CD4-positive, alpha-beta T cell treated with Interleukin-10 for 1 hour (primary cell): Measurements from ENCODE around the gene PLA2G4B.

Experiments used
- DNase-seq: peaks from one replicate; pipeline ENCODE4 v3.0.0-alpha.2; 2020

Gene PLA2G4B

DNA sequence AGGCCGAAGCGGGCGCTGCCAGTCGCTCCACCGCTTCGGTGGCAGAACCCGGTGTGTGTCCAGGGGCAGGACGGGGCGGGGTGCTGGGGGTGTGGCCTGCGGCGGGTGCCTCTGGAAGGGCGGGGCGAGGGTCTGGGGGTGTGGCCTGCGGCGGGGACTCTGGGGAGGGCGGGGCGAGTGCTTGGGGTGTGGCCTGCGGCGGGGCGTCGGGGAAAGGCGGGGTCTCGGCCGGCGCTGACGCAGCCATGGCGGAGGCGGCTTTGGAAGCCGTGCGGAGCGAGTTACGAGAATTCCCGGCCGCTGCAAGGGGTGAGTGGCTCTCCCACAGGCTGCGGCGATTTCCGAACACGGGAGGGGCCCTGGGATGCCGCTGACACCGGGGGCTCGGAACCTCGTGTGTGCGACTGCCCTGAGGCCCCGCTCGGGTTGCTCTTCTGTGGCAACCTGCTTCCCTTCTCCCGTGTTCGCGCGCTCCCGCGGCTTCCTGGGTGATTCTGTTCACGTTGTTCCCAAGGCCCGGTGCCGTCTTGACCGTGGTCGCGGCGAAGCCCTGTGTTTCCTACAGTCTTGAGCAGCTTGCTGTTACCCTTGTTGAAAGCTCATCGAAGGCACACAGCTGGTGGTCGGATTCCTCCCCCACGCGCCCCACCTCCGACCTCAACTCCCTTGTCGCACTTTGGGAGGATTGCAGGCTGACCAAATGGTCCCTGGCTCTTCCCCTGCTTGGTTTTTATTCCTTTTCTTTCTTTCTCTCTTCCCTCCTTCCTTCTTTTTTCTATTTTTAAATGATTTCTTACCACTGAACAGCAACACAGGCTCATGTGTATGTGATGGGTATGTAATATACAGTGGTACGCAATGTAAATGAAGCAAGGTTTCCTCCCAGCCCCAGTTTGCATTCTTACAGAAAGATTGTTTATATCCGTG lies 10.5 kb upstream of the PLA2G4B start, which contains the start of gene JMJD7:
Gene JMJD7, plus strand, starts transcription at position 213 of the 927 bp plus-strand sequence. Its CDS starts 33 bp downstream, at position 246.
- DNase-seq, result peak; percentile 93

DNA sequence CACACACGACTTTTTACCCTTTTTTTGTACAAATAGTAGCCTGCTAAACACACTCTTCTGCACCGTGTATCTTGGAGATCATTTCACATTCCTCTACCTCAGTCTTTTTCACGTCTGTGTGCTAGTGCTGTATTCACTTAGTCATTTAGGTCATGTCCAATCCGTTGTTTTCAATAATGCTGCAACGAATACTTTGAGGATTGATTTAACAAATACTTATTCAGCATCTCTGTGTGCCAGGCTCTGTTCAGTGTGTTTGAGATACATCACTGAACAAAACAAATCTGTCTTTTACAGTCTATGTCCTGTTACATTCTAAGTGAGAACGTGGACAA lies 9.9 kb upstream of the PLA2G4B start:
- DNase-seq, result no peak

DNA sequence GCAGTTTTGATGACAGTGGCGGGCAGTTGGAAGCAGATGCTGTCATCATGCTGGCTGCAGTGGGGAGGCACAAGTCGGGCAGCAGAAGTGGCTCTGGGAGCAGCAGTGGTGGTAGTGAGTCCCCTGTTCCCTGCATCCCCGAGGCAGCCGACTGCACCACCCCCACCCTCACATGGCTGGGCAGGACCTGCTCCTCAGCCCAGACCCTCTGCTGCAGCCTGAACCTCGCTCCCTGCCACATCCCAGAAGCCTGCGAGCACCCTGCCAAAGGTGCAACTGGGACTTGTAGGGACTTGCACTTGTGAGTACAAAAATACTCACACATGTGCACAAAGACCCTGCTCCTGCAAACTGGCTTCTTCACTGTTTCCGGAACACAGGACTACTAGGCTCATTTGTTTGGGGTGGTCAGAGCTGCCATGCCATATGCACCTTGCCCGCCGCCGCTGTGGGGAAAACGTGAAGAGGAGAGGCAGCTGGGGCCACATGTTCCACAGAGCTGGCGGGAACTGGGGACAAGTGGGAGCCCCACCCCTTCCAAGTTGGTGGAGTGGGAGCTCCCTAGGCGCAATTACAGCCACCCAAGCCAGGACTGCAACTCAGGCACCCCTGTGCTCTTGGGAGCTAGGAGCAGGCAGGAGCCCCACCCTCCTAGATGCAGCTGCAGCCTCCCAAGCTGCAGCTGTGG lies 8.5 kb upstream of the PLA2G4B start:
- no peak for DNase-seq

DNA sequence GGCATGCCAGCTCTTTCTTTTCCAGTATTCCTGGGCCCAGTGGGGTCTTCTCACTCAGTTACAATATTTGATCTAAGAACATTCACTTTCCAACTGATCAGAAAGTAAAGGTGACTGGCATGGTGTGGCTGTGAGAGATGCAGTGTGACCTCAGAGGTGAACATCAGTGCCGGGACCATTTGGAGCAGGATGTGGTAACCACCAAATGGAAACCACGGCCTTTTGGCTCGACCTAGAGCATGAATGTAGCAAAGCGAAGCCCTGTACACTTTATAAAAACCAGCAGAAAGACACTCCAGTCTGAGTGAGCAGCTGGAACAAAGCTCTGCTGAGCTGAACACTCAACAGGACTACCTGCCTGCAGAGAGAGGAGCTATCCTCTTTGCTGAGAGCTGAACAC lies 7.4 kb upstream of the PLA2G4B start:
- DNase-seq, result peak; percentile 57

DNA sequence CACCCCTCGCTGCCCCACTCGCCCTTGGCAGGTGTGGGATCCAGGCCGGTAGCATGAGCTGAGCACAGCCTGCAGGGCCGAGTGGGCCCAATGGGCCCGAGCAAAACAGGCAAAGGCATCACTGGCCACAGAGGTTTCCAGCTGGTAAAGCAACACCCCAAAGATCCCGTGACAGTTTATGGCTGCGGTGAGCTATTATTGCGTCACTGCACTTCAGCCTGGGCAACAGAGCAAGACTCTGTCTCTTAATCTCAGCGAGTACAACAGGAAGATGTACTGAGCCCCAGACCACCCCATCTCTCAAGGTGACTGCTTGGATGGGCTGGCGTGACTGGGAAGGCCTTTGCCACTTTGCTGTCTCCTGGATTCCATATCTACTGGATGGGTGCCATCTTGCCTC lies 6.4 kb upstream of the PLA2G4B start:
- DNase-seq, result no peak

DNA sequence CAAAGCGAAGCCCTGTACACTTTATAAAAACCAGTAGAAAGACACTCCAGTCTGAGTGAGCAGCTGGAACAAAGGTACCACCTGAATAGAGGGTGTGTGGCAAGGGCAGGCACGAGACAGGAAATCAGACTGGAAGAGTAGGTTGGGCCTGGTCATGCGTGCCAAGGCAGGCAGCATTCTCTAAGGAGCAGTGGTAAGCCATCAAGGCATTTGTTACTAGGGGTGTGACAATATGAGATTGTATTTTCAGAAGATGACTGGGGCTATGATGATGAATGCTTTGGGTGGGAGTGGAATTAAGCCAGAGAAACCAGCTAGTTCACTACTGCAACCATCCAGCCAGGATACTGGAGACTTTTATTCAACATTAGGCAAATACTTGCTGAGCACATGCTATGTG lies 5.8 kb upstream of the PLA2G4B start:
- DNase-seq, result peak; percentile 4

DNA sequence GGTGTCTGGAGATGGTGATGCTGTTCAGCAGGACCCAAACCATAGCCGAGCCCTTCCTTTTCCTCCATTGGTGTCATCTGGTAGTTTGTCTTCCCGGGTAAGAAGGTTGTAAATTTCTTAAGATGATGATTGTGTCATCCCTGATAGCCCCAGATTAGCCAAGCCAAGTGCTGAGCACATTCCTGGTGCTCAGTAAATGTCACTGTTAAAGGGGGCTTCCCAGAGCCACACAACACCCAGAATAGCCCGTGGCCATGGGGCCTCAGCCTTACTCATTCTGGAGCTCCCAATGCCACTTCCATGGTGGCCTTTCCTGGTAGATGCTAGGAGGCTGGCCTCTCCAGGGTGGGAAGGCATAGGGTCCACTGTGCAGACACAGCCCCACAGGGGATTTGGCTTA lies 4.6 kb upstream of the PLA2G4B start:
- DNase-seq, result no peak

DNA sequence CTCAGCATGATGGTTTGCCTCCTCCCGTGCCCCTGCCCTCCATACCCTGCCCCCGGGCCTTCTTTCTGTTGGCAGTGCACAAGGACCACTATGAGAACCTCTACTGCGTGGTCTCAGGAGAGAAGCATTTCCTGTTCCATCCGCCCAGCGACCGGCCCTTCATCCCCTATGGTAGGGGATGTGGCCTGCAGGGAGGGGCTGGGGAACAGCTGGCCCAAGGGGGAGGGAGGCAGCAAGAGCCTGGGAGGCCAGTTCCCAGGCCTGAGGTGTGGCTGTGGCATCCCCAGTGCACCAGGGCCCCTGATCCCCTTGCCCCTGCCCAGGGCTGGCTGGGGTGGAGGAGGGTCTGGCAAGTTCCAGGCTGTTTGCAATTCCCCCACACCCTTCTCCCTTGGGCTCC lies 2.6 kb upstream of the PLA2G4B start:
- no peak for DNase-seq

DNA sequence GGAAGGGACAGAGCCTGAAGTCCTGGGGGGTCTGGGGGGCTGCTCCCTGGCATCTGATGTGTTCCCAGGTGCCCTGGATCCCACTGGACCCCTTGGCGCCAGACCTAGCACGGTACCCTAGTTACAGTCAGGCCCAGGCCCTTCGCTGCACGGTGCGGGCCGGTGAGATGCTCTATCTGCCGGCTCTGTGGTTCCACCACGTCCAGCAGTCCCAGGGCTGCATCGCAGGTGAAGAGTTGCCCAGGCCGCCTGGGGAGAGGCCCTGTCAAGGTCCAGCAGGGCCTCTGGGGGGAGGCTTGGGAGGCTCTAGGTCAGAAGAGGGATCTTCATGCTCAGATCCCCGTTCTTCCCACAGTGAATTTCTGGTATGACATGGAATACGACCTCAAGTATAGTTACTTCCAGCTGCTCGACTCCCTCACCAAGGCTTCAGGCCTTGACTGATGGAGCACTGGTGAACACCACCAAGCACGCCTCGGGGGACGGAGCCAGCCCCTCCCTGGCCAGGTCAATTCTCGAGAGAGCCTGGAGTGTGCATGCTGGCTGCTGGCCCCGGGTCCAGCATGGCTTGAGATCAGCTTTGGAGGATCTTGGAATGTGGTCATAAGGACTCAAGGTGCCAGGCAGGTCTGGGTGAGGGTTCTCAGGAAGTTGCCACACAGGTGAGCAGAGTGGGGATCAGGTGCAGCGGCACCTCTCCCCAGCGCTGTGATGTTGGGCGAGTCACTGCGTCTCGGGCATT lies 1.8 kb upstream of the PLA2G4B start:
- no peak for DNase-seq

DNA sequence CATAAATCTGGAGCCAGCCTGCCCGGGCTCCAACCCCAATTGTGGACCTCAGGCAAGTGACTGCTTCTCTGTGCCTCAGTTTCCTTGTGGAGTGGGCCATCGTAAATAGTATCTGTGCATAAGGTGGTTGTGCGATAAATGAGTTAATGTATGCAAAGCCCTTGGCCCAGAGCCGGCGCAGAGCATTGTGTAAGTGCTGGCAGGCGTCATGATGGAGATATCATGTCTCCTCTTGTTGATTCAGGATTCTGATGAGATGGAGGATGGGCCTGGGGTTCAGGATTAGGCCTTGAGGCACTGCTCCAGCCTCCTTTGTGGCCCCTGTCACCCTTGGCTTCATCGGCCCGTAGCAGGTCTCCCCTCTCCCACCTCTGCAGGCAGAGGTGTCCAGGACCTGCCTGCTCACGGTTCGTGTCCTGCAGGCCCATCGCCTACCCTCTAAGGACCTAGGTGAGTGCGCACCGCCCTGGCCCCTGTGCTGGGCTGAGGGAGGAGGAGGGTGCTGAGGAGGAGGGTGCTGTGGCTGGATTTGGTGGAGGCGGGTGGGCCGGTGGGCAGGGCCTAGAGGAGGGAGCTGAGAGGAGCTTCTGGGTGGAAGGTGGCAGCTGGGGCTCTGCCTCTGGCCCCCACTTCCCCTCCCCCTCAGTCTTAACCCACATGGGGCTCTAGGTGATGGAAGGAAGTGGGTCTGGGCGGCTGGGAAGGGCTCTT lies 1.3 kb downstream of the PLA2G4B start:
- DNase-seq, result no peak

DNA sequence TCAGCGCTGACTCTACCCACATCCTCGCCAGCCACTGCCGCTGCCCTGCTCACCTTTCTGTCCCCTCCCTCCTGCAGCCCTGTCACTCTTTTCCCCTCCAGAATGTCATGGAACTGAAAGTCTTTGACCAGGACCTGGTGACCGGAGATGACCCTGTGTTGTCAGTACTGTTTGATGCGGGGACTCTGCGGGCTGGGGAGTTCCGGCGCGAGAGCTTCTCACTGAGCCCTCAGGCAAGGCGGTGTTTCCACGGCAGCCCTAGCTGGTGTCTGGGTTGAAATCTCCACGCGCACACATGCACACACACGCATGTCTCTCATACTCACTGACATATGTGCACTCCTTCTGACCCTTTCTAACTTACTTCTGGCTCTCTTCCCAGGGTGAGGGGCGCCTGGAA lies 2.0 kb downstream of the PLA2G4B start:
- no peak for DNase-seq

DNA sequence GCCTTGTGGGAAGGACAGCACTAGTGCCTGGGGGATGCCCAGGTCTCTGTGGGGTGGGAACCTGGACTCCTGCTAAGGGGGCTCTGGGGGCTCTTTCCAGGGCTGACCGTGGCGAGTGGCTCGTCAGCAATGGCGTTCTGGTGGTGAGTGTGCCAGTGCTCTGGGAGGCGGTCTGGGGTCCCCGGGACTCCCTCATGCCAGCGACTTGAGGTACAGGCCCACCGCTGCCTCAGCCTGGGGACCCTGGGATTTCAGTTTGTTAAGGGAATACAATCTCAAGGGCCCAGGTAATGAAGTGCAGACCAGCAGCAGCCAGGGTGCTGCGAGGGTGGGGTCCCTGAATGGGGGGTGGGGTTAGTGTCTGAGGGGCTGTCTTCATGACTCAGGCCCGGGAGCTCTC lies 2.5 kb downstream of the PLA2G4B start:
- DNase-seq, result no peak

DNA sequence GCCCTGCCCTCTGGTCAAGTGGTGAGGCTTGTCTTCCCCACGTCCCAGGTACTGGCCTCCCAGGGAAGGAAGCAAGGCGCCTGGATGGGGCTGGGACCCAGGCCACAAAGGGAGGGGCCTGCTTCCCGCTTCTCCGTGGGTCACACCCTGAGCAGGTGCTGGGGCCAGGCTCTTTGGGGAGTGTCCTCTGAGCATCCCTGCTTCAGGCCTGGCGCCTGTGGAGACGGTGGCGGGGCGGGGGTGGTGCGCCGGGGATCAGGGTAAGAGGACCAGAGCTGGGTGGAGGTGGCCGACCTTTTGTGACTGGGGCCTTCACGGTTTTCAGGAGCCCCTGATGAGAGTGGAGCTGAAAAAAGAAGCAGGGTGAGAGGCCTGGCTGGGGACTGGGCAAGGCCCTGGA lies 3.6 kb downstream of the PLA2G4B start:
- no peak for DNase-seq

DNA sequence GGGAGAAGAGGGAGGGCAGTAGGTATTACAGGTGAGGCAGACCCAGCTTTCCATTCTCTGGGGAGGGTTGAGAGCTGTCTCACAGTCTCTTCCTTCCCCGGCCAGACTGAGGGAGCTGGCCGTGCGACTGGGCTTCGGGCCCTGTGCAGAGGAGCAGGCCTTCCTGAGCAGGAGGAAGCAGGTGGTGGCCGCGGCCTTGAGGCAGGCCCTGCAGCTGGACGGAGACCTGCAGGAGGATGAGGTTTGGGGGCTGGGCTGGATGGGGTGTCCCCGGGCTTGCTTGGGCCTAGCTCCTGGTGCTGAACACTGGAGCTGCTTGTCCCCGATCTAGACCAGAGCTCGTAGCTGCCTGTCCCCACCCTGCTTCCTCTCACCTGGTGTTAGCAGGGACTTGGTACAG lies 4.9 kb downstream of the PLA2G4B start:
- no peak for DNase-seq

DNA sequence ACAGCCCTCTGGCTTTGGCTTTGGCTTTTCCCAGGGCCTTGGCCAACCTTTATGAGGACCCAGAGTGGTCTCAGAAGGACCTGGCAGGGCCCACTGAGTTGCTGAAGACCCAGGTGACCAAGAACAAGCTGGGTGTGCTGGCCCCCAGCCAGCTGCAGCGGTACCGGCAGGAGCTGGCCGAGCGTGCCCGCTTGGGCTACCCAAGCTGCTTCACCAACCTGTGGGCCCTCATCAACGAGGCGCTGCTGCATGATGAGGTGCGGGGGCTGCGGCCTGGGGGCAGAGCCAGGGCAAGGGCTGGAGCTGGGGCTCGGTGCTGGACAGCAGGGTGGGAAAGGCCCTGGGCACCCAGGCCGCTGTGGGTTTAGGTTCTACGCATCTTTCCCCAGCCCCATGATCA lies 6.2 kb downstream of the PLA2G4B start:
- no peak for DNase-seq

DNA sequence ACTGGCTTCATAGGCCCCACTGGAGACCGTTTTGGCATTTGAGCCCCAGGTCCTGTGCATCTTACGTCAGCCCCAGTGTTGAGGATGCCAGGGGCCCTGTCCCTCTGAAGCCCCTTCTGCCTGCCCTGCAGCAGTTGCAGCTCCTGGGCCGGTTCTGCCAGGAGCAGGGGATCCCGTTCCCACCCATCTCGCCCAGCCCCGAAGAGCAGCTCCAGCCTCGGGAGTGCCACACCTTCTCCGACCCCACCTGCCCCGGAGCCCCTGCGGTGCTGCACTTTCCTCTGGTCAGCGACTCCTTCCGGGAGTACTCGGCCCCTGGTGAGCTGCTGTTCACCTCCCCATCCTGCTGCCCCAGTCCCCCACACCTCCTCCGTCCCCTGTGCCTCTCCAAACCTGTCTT lies 8.6 kb downstream of the PLA2G4B start:
- no peak for DNase-seq

DNA sequence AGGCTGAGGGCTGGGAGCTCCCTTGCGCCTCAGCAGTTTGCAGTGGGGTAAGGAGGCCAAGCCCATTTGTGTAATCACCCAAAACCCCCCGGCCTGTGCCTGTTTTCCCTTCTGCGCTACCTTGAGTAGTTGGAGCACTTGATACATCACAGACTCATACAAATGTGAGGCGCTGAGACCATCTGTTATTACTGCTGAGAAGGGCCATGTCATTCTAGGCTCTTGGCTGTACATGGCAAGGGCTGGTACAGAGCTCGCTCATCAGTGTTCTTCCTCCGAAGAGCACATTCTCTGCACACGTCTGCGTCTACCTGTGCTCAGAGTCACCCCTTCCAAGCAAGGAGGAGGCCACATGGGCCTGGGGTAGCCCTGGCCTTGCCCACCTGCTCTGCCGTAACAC lies 9.3 kb downstream of the PLA2G4B start:
- no peak for DNase-seq

DNA sequence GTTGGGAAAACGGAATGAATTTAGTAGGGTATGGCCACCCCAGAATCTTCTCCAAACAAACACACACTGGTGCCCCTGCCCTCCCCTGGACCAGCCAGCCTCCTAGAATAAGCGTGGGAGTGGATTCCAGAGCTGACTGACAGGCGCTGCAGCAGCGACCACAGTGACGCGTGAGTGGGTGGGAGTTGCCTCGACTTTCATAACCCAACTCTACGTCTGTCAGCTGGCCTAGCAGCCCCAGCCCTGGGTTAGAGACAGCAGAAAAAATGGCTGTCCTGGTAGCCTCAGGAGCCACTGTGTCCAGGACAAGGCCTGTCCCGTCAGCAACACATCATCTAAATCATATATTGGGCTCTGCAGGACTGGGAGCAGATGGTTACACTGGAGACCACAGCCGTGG lies 10.0 kb downstream of the PLA2G4B start:
- DNase-seq, result no peak

DNA sequence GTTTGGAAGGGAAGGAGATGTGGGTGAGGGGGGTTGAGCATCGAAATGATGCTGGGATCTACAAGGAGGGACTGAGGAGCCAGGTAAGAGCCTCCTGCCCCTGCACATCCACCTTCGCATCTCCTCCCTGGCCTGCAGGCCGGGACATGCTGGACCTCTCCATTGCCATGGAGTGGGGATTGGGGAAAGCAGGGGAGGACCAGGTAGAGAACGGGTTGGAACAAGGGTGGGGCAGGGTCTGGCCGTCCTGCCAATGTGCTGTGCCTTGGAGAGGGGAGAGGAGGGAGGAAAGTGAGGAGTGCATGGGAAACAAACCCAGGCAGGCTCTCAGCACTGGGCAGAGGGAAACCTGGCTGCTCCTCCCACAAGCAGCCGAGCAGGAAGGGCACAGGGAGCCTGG lies 10.6 kb downstream of the PLA2G4B start:
- no peak for DNase-seq

DNA sequence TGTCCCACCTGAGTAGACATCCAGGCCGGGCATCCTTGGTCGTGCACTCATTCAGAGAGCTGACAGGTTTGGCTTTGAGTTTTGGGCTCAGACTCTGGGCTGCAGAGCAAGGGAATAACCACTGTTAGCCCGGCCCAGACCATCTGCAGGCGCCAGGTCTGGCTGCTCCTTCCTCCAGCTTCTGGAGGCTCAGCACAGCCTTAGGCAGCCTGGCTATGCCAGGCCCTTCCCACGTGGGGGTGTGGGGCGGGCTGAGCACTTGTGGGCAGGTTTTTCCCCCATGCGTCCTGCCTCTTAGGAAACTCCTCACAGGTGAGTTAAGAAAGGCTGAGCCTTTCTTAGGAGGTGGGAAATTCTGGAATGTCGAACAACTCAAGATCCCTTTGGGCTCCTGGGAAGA lies 11.2 kb downstream of the PLA2G4B start:
- no peak for DNase-seq

DNA sequence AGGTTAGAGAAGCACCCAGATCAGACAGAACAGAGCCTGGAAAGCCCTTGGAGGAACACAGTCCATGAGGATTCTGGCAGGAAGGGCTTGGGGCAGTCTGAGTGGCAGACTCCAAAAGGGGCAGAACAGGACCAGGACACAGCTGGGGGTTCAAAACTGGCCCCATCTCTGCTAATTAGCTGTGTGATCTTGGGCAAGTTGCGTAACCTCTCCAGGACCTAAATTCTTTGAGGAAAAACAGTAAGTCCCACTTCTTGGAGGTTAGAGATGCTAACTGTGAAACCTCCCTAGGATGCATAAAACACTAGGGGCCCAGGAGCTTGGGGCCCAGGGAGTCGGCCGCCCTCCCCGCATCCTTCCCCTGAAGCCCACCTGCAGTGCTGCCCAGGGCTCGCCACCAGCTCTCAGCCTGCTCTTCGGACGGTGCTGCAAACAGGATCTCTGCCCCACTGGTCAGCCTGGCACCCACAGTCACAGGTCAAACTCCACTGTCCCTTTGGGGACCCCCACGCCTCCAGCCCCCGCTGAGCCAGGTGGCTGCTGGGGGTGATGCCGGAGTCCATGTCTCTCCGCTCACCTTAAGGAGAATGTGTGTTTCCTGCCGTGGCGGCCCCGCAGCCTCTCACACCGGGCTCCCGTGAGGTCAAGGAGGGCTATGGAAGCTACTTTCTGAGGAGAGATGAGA lies 12.0 kb downstream of the PLA2G4B start:
- DNase-seq, result no peak

DNA sequence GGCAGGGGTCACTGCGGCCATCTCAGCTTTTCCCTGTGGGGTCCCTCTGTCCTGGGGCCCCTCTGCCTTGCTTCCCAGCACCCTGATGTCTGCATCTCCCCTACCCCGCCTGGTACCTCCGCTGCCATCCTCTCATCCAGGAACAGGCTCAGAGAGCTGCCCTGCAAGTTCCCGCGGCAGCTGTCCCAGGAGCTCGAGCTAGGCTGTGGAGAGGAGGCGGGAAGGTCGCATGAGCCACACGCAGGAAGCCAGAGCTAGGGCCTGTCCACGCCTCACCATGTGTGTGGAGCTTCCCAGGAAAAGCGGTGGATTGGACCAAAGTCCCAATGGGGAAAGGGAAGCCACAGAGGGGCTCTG lies 12.5 kb downstream of the PLA2G4B start:
- DNase-seq, result no peak
